C4-2B (cell line): Measurements from ENCODE around the gene C7orf57.

Experiments used
- ZFX ChIP-seq: fragments of 450-650 bp; IDR thresholded peaks from 2 replicates; pipeline ENCODE4 v1.6.1; 2017
- TF ChIP-seq, protein P1 (sequence below): fragments of 450-650 bp; conservative IDR thresholded peaks from 2 replicates; pipeline ENCODE4 v1.5.1; 2017; ENCODE audit warnings: mild to moderate bottlenecking

DNA sequence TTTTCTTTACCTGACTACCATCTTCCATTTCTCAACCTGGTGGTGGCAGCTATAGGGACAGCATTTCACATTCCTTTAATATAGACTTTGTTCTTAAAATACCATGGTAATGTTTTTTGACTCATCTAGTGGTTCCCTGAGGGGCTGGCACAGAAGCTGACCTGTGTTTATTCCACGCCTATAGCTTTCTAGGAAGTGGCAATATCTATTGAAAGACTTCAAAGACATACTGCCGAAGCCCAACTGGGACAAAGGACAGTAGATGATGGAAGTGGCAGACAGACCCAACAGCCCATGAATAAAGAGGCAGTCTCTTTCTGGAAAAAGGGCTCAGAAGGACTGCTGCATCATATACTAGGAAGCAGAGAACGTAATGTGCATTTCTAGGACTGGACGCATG is 17.7 kb upstream of the C7orf57 start:
- TF ChIP-seq, protein P1, sequence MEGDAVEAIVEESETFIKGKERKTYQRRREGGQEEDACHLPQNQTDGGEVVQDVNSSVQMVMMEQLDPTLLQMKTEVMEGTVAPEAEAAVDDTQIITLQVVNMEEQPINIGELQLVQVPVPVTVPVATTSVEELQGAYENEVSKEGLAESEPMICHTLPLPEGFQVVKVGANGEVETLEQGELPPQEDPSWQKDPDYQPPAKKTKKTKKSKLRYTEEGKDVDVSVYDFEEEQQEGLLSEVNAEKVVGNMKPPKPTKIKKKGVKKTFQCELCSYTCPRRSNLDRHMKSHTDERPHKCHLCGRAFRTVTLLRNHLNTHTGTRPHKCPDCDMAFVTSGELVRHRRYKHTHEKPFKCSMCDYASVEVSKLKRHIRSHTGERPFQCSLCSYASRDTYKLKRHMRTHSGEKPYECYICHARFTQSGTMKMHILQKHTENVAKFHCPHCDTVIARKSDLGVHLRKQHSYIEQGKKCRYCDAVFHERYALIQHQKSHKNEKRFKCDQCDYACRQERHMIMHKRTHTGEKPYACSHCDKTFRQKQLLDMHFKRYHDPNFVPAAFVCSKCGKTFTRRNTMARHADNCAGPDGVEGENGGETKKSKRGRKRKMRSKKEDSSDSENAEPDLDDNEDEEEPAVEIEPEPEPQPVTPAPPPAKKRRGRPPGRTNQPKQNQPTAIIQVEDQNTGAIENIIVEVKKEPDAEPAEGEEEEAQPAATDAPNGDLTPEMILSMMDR = no peak
- TF ChIP-seq ZFX = no peak
